Measurements from ENCODE around the gene NECTIN2.

The NECTIN2 gene

DNA sequence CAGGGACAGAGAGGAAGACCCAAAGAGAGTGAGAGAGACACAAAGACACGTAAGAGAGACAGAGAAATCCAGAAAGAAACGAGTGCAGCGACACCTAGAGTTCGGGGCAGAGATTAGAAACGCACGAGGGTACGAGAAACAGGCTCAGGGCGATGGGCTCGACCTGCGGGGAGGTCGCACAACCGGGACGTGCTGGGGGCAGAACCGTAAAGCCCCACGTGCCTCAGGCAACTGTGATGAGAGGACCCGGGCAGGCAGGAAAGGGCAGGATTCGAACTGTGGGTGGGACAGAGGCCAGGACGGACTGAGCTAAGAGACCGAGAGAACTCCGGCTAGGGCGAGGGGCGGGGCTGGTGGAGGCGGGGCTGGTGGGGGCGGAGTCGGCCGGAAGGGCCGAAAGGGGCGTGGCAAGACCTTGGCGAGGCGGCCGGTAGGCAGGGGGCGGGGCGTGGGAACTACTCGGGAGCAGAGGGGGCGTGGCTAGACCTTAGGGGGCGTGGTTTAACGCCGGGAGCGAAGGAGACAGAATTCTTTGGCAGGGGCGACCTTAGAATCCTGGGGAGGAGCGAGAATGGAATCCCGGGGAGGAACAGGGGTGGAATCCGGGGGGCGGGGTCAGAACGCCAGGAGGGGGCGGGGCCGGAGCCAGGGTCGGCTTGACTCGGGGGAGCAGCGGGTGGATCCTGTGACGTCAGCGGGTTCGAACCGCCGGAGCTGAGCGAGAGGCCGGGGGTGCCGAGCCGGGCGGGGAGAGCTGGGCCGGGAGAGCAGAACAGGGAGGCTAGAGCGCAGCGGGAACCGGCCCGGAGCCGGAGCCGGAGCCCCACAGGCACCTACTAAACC is at the start of gene NECTIN2:
NECTIN2 (plus strand) TSS at position 686 of the 843 bp plus-strand sequence. CDS start 229 bp downstream, outside the sequence.
- DNase-seq: peak; percentile 99

DNA sequence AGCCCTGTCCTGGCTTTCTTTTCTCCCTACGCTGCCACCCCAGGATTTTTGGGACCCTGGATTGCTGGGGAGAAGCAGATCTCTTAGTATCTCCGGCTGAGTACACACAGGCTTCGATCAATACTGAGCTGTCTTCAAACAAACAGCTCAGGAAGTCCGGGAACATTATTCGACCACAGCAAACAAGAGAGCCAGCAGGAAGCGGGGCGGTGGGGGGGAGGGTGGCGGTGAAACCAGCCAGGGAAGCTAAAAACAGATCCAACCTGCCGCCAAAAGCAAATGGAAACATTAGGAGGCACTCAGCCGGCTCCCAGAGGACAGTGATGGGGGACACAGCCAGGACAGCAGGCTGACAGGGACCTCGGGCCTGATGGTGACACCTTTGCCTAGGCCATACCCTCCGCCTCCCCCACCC is 49.4 kb upstream of the NECTIN2 start:
- DNase-seq: peak; percentile 67

DNA sequence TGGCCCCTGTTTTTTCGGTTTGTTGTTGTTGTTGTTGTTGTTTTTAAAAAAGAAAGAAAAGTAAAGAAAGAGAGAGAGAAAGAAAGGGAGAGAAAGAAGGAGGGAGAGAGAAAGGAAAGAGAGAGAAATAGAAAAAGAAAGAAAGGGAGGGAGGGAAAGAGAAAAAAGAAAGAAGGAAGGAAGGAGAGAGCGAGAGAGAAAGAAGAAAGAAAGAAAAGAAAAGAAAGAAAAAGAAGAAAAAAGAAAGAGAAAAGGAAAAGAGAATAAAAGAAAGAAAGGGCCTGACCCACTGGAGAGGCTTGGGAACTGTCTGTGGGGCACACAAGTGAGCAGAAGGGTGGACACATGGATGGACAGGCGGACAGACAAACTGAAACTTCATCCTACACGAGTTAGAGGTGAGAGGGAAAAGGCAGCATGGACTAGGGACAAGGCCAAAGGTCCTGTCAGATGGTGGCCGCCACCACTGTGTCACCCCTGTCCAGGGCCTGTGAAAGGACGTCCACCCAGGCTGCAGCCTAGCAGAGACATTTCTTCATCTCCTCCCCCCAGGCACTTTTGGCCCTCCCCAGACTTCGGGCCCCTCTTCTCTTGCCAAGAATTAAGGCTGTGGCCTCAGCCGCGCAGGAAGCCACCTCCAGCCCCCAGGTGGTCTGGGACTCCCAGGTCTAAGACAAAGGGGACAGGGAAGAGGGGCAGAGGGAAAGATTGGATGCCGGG is 46.3 kb upstream of the NECTIN2 start:
- DNase-seq: no peak

DNA sequence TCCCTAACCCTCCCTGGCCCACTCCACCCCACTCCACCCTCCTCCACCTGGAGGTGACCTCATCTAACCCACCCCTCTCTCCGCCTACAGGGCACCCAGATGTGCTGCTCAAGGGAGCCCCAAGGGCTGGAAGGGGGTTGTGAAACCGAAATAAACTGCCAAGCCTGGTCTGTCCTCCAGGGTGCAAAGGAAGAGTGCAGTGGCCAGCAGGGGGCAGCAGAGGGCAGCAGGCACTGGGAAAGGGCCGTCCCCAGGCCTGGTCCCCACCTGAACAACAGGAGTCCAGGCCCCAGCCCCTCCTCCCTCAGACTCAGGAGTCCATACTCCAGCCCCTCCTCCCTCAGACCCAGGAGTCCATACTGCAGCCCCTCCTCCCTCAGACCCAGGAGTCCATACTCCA is 45.6 kb upstream of the NECTIN2 start:
- DNase-seq: peak; percentile 85

DNA sequence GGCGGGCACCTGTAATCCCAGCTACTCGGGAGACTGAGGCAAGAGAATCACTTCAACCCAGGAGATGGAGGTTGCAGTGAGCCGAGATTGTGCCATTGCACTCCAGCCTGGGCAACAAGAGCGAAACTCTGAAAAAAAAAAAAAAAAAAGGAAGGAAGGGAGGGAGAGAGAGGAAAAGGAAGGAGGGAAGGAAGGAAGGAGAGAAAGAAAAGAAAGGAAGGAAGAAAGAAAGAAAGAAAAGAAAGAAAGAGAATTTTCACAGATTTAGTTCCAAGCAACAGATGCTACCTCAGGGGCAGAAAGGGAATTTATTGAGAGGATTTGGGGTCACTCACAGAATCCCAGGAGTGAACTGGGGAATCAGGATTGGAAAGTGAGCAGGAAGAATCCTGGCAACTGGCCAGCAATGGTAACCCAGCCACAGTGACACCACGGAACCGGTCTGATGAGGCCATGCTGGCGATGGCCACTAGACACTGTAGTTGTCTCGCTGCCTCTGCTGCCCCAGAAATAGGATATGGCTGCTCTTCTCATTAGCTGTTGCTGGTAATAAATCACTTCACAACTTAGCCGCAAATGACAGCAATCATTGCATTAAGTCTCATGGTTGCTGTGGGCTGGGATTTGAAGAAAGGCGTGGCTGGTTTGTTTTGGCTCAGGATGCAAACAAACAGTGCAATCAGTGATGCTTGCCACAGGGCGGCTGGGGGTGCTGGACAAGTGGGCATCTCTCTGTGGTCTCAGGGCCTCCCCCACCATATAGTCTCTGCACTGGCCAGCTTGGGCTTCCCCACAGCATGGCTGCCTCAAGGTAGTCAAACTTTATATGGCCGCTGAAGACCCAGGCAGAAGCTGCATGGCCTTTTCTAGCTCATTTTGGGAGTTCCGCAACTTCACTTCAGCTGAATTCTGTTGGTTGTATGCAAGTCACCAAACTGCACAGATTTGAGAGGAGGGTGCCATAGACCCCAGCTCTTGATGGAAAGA is 42.4 kb upstream of the NECTIN2 start:
- no peak for DNase-seq

DNA sequence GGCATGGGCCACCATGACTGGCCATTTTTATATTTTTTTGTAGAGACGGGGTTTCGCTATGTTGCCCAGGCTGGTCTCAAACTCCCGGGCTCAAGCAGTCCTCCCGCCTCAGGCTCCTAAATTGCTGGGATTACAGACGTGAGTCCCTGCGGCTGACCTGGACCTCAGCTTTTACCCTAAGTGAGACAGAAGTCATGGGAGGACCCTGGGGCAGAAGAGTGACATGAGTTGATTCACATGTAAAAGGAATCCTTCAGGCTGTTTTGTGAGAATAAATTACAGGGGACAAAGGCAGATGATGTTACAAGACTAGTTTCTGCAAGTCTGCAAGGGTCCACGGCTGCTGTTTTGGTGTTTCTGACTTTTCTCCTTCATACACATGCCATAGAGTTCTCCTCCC is 39.8 kb upstream of the NECTIN2 start:
- DNase-seq: no peak

DNA sequence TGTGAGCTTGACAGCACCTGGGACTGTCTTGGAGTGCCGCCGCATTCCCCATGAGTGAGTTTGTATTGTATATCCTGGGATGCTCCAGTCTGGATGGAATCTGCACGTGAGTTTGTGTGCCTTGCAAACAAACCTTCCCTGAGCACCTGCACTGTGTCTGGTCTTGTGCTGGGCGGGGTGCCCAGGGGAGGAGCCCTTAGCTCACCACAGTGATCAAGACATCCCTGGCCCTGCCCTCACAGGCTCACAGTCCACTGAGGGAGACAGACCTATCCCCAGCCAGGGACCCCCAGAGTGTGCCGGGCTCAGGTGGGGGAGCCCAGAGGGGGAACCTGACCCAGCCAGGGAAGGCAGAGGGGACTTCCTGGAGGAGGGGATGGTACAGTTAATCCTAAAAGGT is 38.9 kb upstream of the NECTIN2 start:
- no peak for DNase-seq

DNA sequence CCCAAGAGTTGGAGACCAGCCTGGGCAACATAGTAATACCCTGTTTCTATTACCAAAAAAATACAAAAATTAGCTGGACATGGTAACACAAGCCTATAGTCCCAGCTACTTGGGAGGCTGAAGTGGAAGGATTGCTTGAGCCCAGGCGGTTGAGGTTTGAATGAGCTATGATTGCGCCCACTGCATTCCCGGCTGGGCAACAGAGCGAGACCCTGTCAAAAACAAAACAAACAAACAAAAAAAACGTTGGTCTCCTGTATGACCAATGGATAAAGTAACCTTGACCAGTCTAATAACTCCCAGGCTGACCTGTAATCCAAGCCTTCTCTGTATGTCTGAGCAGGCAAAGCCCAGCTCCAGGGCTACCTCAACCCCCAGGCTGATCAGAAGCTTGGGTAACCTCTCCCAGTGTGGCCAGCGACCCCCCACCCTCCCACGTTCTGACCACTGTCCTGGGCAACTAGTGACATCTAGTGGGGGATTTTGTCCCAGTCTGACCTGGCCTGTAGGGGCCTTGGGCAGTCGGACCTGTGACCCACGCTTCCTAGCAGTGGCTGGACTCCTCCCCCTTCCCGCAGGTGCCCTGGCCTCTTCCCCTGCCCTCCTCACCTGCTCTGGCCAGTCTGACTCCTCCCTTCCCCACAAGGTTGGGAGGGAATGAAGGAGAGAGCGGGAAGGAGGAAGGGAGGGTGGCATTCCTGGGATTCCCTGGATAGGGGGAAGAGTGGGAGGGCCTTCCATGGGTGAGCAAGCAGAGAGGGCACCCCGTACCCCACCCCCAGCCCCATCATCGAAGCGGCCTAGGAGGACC is 38.2 kb upstream of the NECTIN2 start:
- DNase-seq: peak; percentile 56

DNA sequence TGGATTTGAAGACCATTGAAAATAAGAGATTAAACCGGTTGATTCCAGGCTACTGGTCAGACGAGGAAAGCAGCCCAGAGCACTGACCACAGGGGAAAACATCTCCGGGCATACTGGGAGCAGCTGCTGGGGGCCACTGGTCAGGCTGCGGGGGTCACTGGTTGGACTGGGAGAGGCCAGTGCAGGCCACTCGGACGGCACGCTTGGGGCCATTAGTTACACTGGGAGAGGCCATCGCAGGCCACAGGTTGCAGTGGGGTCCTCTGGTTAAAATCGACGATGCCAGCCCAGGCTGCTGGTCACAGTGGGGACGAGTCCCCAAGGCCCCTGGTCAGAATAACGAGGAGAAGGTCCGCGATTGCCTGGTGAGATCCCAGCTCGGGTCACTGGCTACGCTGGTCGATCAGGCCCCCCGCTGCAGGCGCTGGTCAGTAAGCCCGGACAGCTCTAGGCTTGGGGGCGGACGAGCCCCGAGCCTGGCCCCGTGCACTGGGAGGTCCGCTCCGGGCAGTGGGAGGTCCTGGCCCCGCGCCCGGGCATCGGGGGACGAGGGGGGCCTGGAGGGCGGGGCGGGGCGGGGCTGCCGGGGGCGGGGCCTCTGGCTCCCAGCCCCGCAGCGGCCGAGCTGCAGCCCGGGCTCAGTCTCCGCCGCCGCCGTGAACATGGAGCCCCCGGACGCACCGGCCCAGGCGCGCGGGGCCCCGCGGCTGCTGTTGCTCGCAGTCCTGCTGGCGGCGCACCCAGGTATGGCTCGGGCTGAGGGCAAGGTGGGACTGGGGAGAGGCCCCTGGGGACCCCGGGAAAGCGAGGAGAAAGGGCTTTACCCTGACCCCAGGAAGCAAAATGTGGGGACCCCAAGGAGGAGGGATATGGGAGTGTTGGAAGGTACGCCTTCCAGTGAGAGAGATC is 37.4 kb upstream of the NECTIN2 start, which contains the start of gene BCAM:
BCAM (plus strand) TSS at position 641 of the 909 bp plus-strand sequence; CDS start at position 663, 22 bp downstream.
- peak; percentile 89 for DNase-seq

DNA sequence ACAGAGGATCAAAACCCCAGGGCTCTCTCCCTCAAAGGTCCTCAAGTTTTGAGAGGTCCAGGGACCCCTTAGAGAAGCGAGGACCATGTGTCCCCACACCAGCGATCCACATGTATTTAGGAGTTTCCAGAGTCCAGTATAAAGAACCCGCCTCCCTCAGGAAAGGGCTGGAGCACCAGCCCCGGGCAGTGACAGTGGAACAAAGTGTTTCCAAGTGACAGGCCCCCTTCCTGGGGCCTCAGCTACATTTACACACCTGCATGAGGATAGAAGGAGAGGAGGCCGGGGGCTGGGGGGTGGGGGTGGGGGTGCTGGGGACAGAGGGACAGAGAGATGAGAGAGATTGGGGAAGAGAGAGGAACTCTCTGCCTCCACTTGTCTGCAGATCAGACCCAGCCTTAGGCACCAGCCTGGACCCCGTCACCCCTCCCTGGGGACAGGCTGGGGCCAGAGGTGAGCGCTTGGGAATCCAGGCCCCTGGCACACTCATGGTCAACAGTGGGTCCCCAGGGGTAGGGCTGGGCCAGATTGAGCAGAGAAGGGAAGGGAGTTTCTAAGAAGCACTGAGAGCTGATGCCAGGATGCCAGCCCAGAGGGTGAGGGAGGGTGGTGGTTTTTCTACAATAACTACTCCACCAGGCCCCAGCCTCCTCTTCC is 36.4 kb upstream of the NECTIN2 start:
- DNase-seq: no peak

DNA sequence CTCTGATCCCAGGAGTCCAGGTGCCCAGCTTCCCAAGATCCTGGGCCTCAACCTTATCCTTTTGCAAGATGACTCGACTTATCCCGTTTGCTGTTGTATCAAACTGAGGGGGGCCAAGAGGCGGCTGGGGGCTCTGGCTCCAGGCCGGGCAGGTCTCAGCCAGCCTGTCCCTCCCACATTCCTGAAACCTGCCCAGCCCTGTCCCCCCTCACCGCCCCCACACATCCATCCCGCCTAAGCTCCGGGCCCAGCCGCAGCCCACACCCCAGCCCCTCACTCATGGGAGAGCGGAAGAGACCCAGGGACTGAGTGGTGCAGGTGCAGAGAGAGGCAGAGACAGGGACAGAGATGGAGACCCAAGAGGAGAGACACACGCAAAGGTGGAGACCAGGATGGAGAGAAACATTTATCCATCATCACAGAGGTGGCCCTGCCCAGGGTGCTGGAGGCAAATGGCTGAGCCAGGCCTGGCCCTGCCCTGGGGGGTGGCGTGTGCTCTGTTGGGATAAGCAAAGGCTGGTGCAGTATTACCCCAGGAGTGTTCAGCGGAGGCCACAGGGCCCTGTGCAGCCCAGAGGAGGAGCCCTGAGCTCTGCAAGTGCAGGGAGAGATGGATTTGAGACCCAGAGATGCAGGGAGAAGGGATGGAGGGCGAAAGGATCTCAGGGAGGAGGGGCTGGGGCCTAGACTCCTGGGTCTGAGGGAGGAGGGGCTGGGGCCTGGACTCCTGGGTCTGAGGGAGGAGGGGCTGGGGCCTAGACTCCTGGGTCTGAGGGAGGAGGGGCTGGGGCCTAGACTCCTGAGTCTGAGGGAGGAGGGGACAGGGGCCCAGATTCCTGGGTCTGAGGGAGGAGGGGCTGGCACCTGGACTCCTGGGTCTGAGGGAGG is 35.6 kb upstream of the NECTIN2 start:
- DNase-seq: no peak

DNA sequence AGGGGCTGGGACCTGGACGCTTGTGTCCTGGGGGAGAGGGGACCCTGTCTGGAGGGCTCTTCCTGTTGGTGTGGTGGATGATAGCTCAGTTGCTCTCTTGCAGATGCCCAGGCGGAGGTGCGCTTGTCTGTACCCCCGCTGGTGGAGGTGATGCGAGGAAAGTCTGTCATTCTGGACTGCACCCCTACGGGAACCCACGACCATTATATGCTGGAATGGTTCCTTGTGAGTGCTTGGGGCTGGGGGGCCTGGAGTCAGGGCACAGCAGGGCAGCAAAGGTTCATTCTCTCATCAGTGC is 35.0 kb upstream of the NECTIN2 start:
- DNase-seq: no peak

DNA sequence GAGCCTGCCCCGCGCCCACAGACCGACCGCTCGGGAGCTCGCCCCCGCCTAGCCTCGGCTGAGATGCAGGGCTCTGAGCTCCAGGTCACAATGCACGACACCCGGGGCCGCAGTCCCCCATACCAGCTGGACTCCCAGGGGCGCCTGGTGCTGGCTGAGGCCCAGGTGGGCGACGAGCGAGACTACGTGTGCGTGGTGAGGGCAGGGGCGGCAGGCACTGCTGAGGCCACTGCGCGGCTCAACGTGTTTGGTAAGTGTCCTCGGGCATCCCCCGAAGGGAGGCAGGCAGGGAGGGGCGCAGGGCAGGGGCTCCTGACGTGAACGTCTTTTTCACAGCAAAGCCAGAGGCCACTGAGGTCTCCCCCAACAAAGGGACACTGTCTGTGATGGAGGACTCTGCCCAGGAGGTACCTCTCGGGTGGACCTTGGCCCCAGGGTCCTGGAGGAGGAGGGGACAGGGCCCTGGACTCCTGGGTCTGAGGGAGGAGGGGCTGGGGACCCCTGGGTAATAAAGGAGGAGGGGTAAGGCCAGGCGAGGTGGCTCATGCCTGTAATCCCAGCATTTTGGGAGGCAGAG is 33.9 kb upstream of the NECTIN2 start:
- DNase-seq: no peak

DNA sequence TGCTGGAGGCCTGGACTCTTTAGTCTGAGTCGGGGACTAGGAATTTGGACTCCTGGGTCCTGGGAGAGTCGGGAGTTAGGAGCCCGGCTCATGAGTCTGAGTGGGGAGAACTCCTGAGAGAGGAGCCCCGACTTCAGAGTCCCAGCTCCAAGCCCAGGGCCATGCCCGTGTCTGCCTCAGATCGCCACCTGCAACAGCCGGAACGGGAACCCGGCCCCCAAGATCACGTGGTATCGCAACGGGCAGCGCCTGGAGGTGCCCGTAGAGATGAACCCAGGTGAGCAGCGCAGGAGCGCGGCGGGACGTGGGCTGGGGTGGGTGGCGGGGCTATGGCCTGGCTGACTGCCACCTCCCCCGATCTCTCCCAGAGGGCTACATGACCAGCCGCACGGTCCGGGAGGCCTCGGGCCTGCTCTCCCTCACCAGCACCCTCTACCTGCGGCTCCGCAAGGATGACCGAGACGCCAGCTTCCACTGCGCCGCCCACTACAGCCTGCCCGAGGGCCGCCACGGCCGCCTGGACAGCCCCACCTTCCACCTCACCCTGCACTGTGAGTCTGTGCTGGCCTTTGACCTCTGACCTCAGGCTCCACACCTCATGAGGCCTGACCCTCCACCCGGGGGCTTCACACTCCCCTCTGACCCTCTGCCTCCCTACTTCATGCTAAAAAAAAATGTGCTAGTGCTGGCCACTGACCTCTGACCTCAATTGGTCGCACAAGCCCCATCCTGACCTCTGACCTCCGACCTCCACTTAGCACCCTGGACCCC is 32.8 kb upstream of the NECTIN2 start:
- no peak for DNase-seq

DNA sequence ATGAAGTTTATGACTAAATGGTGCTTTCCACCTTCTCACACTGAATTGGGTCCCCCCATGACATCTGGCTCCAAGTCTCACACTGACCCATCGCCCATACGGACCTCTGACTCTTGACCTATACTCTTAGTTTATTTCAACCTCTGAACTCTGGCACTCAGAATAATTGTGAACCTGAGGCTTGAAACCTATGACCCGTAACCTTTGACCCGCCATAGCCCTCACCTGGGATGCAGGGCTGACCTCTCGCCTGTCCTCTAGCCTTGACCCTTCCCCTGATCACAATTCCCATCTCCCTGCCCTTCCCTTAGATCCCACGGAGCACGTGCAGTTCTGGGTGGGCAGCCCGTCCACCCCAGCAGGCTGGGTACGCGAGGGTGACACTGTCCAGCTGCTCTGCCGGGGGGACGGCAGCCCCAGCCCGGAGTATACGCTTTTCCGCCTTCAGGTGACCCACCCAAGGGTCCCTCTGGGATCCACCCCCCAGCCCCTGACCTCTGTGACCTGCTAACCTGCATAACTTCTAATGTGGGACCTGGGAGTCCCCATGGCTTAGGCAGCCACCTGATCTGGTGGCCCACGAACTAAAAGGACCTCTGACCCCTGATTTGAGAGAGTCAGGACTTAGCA is 32.1 kb upstream of the NECTIN2 start:
- DNase-seq: no peak

DNA sequence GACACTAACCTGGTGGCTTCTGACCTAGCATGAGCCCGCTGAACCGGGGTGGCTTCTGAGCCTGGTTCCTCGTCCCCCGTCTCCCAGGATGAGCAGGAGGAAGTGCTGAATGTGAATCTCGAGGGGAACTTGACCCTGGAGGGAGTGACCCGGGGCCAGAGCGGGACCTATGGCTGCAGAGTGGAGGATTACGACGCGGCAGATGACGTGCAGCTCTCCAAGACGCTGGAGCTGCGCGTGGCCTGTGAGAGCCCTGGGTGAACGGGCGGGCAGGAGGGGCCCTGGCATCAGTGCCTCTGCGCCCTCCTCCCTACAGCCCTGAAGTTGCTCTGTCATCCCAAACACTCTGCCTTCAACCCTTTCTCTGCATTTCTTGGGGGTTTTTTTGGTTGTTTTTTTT is 31.6 kb upstream of the NECTIN2 start:
- no peak for DNase-seq

DNA sequence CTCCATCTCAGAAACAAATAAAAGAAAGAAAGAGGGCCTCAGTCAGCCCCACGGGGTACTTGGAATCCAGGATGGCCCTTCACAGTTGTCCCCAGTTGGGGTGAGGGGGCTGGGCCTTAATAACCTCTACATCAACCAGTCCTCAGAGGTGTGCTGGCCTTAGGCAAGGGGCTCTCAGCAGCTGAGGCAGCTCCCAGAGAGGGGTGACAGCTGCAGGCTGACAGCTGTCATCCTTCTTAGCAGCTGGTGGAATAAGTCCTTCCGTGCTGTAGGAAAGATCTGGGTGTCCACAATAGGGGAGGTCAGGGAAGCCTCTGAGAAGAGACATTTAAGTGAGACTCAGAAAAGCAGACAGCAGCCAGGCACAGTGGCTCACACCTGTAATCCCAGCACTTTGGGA is 29.8 kb upstream of the NECTIN2 start:
- peak; percentile 62 for DNase-seq

Data from right hindlimb (tissue), 1 donor.